NCI-H460 (cell line): ENCODE measurements around the gene CST8. TPM values are rescaled to one million over a fixed set of nuclear protein-coding genes. Genes with fewer than 3 reads are reported as not detected.

Source experiments
- DNase-seq: peaks from one replicate; pipeline ENCODE4 v3.0.0-alpha.2; 2016; ENCODE audit warnings: low read depth; ENCODE audit errors: extremely low read depth
- total RNA-seq: library from RNA; depleted of rRNA; stranded (reverse); fragments of >200 nt; shearing (Covaris generic); gene quantifications from 2 replicates; pipeline ENCODE4 v1.2.3, GENCODE V29; 2014

CST8 gene
- total RNA-seq, 1 experiment from 2014 or later: not detected

DNA sequence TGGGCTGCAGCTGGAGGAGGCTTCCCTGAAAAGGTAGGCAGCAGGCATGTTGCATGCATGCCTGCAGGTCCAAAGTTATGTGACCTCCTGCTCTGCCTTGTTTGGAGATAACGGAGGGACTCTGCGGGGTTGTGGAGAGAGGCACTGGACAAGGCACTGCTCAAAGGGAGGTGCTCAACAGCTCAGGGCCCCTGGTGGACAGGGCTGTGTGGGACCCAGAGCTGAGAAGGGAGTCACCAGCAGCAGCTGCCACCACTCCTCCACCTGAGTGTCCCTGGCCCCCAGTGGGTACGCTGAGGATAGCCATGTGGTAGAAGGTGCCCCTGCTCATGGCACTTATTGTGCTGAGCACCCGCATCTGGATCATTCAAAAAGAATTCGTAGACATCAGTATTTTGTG, 15.5 kb upstream of the CST8 start:
- DNase-seq: no peak

DNA sequence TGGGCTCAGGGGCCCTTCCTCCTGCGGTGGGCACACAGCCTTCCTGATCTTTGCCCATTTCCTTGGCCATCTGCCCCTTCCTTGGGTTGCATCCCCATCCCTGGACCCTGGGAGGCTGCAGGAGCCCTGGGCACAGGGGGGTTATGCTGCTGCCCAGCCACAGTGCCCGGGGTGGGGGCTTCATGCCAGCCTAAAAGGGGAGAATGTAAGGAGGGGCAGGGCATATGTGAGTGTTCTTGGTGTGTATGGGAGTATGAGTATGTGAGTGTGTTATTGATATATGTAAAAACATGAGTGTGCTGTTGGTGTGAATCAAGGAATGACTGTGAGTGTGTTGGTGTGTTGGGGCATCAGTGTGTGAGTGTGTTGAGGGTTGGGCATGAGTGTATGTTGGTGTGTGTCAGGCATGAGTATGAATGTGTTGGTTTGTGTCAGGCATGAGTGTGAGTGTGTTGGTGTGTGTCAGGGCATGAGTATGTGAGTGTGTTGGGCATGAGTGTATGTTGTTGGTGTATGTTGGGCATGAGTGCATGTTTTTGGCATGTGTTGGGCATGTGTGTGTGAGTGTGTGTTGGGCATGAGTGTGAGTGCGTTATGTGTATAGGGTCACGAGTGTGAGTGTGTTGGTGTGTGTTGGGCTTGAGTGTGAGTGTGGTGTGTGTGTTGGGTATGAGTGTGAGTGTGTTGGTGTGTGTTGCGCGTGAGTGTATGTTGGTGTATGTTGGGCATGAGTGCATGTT, 14.7 kb upstream of the CST8 start:
- DNase-seq: no peak

DNA sequence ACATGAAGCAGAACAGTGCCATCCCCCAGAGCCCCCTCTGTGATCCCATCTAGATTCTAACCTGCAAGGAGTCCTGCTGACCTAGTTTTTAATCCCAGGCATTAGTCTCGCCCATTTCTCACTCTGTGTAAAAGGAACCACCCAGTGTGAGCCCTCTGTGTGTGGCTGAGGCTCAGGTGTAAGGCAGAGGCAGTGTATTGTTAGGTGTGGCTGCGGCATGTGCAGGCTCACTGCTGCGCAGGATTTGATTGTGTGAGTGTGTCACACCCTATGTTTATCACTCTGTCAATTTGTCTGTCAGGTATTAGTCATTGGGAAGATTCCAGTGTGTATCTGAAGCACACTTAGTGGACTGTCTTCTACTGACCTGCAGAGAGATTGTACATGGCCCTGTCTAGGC, 13.7 kb upstream of the CST8 start:
- DNase-seq: no peak

DNA sequence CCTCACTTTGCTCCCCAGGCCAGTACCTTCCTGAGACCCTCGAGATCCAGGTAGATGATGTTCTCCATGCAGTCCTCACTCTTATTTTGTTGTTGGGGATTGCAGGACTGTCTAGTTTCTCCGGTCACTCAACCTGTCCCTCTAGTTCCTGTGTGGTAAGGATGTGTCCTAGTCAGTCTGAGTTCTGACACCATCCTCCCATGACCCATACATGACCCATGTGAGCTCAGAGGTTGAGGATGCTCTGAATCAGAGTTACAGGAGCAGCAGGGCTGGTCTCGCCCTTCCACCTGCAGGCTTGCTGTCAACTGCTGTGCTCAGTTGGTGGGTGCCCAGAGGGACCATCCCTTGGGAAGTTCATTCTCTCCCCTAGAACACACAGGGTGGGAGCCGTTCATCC, 11.9 kb upstream of the CST8 start:
- DNase-seq: no peak

DNA sequence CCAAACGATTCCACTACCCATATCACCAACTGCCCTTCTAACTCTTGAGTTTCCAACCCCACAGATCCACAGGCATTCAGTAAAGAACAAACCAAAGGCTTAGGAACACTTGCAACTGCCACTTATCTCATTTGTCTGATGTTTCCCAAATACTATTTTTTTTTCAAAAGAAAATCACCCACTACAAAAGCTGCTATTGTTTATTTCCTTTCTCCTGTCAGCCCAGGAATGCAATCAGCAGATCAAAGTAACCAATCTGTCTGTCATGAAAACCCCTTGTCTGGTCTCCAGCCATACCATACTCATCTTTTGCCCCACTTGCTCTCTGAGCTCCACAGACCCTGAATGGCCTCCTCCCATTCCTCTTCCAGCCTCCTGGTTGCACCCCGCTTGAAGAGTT, 8.8 kb upstream of the CST8 start:
- DNase-seq: no peak

DNA sequence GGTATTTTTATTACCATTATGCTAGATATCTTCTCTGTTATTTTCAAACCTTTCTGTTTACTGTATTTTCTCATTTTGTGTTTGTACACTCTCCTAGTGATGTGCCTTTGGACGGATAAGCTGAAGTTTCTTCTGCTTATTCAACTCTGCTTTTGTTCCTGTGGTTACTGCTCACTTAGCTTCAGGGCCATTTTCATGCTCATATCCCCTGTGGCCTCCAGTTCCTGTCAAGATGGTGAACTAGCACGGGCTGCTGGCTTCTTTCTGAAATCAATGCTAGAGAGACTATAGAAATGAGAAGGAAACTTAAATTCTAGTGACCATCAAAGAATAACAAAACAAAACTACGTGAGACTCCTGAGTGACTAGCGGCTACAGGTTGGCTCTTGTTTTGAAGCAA, 6.8 kb upstream of the CST8 start:
- DNase-seq: no peak

DNA sequence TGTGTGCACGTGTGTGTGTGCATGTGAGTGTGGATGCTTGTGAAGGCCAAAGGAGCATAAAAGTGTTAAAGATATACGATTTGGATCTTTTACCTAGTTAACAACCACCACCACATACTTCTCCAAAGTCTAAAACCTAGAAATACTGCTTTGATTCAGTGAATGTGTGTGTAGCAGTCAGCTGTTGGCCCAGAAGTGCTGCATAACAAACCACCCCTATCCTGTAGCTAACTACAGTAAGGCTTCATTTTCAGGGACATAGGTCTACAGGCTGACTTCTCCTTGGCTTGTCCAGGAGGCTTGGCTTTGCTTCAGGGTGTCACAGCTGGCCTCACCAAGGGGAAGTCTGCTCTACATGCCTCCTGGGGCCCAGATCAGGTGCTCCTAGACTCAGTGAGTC, 2.4 kb upstream of the CST8 start:
- DNase-seq: no peak

DNA sequence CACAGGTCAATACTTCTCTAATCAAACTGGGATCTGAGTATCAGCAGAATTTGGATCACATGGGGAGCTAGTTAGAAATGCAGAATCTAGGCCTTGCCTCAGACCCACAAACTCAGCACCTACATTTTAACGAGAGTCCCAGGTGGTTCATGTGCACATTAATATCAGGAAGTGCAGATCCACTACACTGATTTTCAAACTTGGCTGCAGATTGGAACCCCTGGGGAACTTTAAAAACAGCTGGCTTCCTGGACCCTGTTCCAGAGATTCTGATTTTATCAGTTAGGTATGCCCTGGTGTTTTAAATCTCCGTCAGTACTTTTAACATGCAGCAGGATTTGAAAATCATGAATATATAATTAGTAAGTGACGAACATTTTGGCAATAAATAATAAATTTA, 1.9 kb upstream of the CST8 start:
- no peak for DNase-seq

DNA sequence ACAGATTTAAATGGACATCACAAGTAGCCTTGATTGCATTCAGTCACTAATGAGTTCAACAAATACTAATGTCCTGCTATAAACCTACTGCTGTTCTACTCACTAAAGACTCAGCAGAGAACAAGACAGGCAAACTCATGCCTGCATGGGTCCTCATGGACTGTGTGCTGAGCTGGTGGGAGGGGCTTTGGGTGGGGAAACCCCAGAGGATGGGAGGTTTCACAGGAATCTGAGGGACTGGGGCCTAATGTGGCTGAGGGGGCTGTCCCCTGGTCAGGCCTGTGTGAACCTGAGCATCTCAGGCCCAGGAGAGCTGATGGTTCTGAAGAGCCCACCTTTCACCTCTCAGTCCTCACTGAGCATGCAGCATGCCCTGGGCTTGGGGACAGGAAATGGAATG, 1.4 kb downstream of the CST8 start:
- no peak for DNase-seq

DNA sequence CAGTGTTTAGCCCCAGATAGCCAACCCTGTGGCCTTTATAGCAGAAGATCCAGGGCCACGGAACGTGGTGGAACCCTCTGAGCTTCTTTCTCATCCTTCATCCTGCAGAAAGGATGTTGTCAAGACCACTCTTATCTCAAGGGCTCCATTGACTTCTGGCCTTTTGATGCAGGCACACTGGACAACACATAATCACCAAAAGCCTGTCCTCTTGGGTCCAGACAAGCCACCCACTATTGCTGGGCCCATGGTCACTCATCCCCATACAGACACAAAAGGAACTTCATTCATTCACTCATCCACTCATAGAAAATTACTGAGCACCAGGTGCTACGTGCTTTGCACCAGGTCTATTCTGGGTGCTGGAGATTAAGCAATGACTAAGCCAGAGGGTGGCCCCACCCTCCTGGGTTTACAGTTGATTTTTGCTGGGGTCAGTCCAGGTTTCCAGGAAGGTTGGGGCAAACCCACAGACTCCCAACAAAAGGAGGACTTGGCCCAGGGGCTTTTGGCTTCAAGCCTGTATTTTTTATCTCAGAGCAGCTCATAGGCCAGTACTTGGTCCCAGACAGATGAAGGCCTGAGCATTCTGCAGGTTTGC, 2.4 kb downstream of the CST8 start:
- no peak for DNase-seq

DNA sequence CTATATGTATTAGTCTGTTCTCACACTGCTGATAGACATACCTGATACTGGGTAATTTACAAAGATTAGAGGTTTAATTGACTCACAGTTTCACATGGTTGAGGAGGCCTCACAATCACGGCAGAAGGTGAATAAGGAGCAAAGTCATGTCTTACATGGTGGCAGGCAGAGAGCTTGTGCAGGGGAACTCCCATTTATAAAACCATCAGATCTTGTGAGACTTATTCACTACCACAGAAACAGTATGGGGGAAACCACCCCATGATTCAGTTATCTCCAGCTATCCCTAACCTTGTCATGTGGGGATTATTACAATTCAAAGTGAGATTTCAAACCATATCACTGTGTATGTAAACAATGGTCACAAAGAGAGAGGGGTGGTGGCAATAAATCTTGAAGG, 6.6 kb downstream of the CST8 start:
- DNase-seq: no peak

DNA sequence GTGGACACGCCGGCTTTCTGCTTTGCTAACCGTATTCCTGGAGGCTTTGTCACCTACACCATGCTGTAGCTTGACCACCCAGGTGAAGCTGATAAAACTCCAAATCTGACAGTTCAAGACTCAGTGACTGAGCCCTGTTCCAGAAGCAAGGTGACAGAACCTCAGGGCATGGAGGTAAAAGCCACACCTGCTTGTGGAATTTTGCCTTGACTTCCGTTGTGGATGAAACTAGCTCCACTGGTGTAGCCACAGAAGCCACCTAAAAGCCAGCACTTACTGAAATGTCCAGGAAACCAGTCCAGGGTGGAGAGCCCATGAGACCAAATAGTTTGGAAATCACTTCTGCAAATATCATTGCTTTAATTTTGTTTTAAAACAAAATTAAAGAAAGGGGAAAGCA, 11.0 kb downstream of the CST8 start:
- DNase-seq: no peak

DNA sequence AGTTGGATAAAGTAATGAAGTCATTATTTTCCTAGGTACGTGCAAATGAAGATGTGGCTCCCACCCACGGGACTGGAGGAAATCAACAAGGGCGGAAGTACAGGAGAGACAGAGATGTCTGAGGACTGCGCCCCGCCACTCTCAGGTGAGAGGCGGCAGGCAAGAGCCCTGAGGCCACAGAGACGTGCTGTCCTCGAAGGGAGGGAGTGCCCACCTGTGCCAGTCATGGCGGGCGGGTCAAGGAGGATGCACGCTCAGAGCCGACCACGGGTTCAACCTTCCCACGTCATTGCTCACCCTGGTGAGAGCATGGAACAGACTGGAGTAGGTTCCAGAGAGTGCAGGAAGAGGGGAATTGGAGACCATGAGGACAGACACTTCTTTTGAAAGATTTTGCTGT, 12.7 kb downstream of the CST8 start:
- DNase-seq: no peak

DNA sequence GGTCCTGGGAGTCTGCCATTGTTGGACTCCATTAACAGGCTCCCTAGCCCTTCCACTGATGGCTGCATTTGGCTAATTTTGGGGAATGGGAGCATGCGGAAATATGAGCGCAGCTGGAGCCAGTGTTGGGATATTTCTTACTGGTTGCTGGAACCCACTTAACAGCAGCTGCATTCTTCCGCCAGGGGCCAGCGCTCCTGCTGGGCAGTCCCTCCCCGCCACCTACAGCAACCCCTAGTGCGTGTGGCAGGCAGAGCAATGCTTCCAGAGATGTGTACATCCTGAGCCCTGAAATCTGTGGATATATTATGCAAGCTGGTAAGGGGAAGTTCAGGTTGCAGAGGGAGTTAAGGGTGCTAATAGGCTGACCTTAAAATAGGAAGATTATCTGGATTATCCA, 16.4 kb downstream of the CST8 start:
- DNase-seq: no peak

DNA sequence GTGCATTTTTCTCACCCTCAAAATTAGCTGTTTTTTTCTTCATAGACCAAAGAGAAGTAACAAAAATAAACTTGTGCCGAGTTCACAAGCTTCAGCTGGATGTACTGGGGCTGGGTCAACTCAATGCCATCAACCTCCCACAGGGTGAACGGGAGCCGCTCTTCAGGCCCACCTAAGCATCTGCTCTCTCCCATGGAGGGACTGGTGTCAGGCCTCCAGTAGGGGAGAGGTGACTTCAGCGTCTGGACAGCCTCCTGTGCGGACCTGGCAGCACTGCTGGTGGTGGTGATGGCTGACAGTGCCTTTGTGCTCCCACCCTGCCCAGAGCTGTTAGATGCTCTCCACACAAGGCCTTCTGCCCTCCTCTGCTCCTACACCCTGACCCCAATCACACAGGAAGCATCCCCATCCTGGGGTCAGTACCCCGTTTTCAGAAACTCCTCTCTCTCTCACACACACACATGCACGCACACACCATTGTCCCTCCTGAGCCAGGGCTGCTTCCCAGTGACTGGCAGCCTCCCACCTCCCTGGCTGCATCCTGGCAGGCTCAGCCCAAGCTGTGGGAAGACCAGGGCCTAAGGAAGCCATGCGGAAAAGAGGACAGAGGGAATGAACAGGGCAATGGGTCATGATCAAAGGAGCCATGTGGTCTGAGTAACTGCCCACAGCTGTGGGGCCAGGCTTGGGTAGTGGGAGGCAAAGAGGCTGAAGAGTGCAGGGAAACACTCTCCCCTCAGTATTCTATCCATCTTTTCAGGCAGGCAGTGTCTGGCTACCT, 17.7 kb downstream of the CST8 start:
- DNase-seq: no peak

DNA sequence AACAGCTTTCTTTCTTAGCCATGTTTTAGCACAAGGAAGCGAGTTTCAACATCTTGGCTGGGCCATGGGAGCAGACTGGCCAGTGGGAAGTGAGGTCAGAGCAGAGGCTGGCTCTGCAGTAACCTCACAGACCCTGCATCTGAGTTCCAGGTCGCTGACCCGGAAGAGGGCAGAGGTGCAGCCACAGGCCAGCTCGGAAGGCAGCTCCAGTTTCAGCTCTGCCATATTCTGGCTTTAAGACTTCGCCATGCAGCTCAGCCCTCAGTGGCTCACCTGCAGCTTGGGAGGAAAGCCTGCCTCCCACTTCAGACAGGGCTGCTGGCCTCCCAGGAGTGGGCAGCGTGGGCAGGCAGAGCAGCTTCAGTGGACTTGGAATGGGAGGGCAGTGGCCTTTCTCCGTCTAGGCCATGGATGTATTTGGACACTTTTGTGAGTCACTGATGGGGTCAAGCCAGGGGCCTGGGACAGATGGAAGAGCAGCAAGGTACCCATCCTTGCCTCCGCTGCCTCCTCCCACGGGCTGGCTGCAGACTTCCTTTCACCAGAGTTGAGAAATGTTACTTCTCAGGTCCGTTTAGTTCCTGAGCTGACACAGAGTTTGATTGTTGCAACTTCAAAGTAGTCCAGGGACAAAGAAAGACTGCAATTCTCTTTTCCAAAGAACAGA, 18.5 kb downstream of the CST8 start:
- no peak for DNase-seq

DNA sequence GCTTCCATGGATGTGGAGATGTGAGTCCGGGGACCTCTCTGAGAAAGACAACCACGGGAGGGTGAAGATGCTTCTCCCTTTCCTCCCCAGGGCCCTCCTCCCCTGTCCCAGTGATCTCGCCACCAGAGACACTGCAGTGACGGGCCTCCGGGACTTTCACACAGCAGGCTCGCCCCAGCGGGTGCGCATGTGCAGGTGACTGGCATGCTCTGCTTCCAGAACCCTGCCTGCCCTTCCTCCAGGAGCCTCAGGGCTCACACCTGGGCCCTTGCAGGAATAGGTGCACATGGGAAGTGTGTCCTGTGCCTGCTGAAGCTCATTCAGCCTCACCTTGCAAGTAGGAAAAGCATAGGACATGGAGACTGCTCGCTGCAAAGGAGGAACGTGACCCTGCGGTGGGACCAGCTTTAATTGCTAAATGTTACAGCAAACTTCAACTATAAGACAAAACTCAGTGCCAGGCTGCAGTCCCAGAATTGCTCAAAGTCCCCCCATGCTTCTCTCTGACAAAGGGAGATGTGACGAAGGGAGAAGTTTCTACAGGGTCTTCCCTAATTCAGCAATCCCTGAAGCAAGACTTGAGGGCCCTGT, 19.2 kb downstream of the CST8 start:
- no peak for DNase-seq

DNA sequence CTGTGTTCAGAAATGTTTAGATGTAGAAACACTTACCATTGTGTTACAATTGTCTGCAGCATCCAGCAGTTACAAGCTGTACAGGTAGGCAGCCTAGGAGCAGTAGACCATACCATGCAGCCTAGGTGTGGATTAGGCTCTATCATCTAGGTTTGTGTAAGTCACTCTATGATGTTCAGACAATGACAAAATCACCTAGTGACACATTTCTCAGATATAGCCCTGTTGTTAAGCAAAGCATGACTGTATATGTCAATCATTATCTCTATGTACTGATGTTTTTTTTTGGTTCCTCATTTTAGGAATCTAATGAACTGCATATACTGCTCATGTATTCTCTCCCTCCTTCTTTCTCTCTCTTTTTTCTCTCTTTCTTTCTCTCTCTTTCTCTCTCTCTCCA, 22.2 kb downstream of the CST8 start:
- no peak for DNase-seq

DNA sequence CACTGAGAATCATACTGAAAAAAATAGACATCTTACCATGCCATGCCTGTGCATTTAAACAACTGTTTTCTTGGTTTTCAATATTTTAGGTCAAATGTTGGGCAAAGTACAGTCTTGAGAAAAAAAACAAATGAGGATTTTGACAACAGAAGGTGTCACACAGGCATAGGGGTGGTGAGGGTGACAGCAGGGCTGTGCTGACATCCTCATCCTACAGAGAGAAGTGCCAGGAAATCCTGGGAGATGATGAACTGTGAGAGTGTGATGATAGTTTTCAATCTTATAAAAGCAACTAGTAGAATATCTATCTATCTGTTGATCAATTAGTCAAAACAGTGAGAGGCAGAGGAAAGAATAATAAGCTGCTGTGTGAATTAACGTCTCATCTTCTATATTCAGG, 23.9 kb downstream of the CST8 start:
- no peak for DNase-seq

DNA sequence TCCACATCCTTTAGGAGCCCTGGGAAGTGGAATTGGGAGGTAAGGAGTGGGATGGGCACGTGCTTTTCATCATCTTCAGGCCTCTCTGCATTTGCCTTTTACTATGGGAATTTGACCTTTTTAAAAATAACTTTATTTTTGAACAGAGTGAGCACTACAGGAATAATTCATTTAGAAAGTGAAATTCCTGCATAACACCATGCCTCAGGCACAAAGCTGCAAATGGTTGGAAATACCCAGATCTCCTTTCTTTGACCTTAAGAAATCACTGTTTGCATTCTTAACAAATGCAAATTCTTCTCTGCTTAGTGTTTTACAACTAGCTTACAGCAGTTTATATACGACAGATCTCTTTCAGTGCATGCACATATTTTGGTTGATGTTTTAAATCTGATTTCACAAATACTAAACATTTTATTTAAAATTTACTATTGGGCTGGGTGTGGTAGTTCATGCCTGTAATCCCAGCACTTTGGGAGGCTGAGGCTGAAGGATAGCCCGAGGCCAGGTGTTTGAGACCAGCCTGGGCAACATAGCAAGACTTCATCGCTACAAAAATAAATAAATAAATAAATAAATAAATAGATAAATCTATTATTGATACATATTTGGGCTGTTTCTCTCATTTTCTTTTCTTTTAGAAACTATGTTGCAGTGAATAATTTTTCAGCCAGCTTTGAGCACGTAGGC, 24.5 kb downstream of the CST8 start:
- DNase-seq: no peak

DNA sequence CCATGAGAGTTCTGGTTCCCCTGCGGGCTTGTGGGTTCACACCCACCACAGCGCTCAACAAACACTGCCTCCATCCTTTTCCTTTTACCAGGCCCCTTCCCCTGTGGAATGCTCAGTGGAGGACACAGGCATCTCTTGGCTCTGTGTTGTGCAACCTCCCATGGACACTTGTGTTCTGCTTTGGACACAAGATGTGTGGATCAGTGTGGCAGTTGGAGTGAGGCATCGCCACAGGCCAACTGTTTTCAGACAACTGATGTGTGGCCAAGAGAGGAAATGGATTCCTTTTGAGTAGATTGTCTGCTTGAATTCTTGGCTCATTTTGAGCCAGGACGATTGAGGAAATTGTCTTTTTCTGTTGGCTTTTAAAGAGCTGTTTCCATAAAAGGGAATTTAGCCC, 26.8 kb downstream of the CST8 start:
- no peak for DNase-seq
